HG02642 (cell line): ENCODE measurements around the gene PLEKHH3.

Experiments
- ATAC-seq: cut with Tn5 transposase; IDR thresholded peaks from one replicate; pipeline ENCODE4 v1.9.1; 2021; ENCODE audit warnings: mild to moderate bottlenecking; ENCODE audit not compliant: unreplicated experiment, poor library complexity

PLEKHH3 gene

GRCh38 chr17:42676424-42677011 lies at the start of gene PLEKHH3:
PLEKHH3 (minus strand) TSS chr17:42676994; CDS start chr17:42676563, 431 bp downstream.
- ATAC-seq: no peak

GRCh38 chr17:42725143-42725542 lies 48.3 kb upstream of the PLEKHH3 start:
- ATAC-seq: no peak

GRCh38 chr17:42723636-42724035 lies 46.8 kb upstream of the PLEKHH3 start:
- ATAC-seq: no peak

- no peak for ATAC-seq
Measured at GRCh38 chr17:42720996-42721583, 44.3 kb upstream of the PLEKHH3 start.

GRCh38 chr17:42709561-42709960 lies 32.8 kb upstream of the PLEKHH3 start:
- no peak for ATAC-seq

- no peak for ATAC-seq
Measured at GRCh38 chr17:42708588-42708987, 31.8 kb upstream of the PLEKHH3 start.

- ATAC-seq: no peak
Measured at GRCh38 chr17:42706732-42707131, 29.9 kb upstream of the PLEKHH3 start.

- peak; percentile 73 for ATAC-seq
Measured at GRCh38 chr17:42704837-42705494, 28.2 kb upstream of the PLEKHH3 start.

GRCh38 chr17:42704490-42704836 lies 27.7 kb upstream of the PLEKHH3 start:
- no peak for ATAC-seq

GRCh38 chr17:42702446-42702845 lies 25.7 kb upstream of the PLEKHH3 start:
- no peak for ATAC-seq

- no peak for ATAC-seq
Measured at GRCh38 chr17:42700586-42701289, 23.9 kb upstream of the PLEKHH3 start.

- no peak for ATAC-seq
Measured at GRCh38 chr17:42699415-42699740, 22.6 kb upstream of the PLEKHH3 start.

- no peak for ATAC-seq
Measured at GRCh38 chr17:42698736-42699414, 22.1 kb upstream of the PLEKHH3 start.

GRCh38 chr17:42697108-42697811 lies 20.5 kb upstream of the PLEKHH3 start:
- ATAC-seq: no peak

- no peak for ATAC-seq
Measured at GRCh38 chr17:42695500-42695899, 18.7 kb upstream of the PLEKHH3 start.

GRCh38 chr17:42694524-42694923 lies 17.7 kb upstream of the PLEKHH3 start:
- ATAC-seq: no peak

- no peak for ATAC-seq
Measured at GRCh38 chr17:42692489-42692888, 15.7 kb upstream of the PLEKHH3 start.

- no peak for ATAC-seq
Measured at GRCh38 chr17:42691021-42691545, 14.3 kb upstream of the PLEKHH3 start.

GRCh38 chr17:42690596-42690995 lies 13.8 kb upstream of the PLEKHH3 start:
- ATAC-seq: no peak

GRCh38 chr17:42687707-42688320 lies 11.0 kb upstream of the PLEKHH3 start:
- ATAC-seq: no peak
